Brain pericyte (primary cell): ENCODE measurements around the gene CTTNBP2NL.
A peak's percentile ranks its signal among the peaks of the same experiment; 100 is the strongest.

ENCODE experiments used
- DNase-seq: peaks from one replicate; pipeline ENCODE4 v3.0.0-alpha.2; 2012; ENCODE audit warnings: low read depth, low spot score

The CTTNBP2NL gene, protein sequence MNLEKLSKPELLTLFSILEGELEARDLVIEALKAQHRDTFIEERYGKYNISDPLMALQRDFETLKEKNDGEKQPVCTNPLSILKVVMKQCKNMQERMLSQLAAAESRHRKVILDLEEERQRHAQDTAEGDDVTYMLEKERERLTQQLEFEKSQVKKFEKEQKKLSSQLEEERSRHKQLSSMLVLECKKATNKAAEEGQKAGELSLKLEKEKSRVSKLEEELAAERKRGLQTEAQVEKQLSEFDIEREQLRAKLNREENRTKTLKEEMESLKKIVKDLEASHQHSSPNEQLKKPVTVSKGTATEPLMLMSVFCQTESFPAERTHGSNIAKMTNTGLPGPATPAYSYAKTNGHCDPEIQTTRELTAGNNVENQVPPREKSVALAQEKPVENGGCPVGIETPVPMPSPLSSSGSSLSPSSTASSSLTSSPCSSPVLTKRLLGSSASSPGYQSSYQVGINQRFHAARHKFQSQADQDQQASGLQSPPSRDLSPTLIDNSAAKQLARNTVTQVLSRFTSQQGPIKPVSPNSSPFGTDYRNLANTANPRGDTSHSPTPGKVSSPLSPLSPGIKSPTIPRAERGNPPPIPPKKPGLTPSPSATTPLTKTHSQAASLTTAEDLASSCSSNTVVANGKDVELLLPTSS

DNA sequence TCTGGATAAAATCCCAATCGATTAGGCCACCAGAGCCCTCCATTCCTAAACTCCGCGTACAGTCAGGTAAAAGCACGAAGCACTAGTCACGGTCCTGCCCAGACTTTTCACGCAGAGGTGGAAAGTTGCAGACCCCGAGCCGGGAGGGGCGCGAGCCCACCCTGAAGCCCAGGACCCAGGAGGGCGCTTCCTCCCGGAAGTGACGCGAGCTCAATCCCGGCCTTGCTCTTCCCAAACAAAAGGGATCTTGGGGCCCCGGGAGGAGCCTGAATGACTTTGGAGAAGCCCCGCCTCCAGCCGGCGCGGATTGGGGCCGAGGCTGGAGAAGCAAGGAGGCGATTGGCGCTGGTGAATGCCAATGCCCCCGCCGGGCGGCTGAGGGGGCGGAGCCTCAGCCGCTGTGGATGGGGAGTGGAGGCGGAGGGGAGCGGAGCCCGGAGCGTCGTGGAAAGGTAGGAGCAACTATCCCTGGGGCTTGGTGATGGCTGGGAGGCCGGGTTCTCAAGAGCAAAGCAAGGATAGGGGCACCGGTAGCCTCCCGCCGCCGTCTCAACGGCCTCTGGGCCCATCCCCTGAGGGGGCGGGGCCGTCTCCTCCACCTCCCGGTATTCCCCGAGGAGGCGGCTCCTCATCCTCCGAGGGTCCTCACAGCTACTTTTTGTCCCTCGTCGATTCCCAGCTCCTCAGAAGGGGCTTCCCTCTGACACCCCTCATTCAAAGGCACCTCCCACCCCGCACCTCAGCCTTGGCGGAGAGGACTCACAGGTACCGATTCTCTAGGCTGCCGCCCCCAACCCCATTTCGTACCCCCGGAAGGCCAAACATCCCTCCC, at the start of gene CTTNBP2NL:
CTTNBP2NL (plus strand) TSS at position 394 of the 832 bp plus-strand sequence. CDS start 19,952 bp downstream, outside the sequence.
- DNase-seq: peak; percentile 79

DNA sequence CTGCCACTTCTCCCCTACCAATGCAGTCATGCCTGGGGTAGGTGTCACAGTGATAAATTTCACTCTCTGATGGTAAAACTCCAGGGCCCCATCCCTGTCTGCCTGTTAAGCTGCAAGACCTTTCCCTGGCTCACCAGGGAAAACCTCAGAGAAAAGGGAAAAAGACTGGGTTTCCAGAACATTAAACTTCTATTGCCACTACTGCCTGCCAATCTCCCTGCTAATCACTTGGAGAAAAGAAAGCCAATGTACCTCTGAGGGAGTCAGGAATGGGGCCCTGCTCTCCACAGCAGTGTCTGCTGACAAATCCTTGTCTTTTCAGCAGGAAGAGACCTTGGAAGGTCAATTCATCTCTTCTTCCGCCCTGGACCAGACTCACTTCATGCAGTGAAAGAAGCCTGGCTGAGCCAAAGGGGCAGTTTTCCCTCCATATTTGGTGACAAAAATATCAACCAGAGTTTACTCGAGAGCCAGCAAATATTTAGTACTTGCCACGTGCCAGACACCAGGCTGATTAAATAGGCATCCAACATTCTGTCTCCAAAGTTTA, 49.1 kb upstream of the CTTNBP2NL start:
- DNase-seq: no peak

DNA sequence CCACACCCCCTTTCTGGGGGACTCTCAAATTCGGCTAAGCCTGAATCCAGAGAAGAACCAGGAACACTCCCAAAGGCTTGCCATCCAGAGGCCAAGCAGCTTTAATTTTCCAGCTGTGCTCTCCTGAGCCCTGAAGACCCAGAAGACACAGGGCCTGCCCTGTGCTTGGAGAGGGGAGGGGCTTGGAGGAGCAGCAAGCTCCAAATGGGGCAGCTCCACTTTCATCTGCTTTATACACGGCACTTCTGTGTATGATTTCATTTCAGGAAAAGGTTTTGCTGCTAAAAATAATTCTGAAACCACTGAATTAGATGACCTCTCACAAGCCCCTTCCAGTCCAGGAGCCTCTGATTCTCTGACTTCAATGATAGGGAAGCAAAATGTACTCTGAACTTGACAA, 39.2 kb upstream of the CTTNBP2NL start:
- no peak for DNase-seq

- no peak for DNase-seq
Observed at GRCh38 chr1:112357467-112357866, 38.5 kb upstream of the CTTNBP2NL start.

DNA sequence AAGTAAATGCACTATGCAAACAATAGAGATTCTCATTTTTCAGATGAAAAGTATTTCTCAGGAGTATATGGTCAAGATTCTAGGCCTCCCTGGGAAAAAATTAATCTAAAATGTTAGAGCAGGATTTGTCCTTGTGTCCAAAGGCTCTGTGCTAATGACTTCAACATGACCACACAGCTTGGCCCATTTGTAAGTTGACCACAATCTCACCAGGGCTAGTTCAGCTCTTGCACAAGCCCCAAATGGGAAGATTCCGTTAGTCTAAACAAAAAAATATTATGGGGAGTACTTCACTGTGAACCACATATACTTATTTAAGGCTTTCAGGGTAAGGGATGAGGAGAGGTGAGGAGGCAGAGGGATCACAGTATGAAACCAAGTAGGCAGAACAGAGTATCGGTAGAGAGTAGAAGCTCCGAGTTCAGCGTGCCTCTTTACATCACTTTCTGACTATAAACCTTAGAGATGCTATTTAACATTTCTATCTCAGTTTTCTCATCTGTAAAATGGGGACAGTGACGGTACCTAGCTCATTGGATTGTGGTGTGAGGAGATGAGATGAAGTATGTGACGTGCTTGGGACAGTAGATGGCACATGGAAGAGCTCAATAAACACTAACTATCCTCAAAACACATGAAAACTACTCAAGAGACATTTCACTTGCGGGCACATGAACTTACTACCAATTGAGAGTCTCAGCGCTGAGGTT, 37.8 kb upstream of the CTTNBP2NL start:
- no peak for DNase-seq

DNA sequence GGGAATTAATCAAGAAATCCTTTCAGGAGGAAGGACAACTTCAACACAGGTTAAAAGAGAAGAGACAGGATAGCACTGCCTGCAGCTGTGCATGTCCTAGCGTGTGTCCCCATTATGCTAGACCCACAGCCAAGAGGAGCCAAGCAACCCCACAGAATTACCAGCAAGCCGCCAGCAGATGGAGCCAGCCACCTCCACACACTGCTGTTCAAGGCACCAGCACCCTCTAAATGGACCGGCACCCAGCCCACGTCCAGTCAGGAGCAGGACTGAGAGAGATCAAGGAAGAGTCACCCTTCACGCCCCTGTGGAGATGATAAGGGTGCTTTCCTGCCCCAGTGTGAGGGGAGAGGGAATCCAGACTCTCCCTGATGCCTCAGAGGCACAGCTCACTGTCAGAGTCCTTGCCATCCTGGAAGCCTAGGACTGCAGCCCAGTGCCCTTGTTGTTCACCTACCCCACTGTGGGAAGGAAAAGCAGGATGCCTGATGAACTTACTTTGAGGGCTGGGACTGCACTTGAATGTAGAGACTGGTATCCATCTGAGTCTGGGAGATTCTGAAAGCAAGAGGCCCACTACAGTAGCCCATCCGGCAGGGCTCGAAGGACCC, 37.1 kb upstream of the CTTNBP2NL start:
- DNase-seq: peak; percentile 5

DNA sequence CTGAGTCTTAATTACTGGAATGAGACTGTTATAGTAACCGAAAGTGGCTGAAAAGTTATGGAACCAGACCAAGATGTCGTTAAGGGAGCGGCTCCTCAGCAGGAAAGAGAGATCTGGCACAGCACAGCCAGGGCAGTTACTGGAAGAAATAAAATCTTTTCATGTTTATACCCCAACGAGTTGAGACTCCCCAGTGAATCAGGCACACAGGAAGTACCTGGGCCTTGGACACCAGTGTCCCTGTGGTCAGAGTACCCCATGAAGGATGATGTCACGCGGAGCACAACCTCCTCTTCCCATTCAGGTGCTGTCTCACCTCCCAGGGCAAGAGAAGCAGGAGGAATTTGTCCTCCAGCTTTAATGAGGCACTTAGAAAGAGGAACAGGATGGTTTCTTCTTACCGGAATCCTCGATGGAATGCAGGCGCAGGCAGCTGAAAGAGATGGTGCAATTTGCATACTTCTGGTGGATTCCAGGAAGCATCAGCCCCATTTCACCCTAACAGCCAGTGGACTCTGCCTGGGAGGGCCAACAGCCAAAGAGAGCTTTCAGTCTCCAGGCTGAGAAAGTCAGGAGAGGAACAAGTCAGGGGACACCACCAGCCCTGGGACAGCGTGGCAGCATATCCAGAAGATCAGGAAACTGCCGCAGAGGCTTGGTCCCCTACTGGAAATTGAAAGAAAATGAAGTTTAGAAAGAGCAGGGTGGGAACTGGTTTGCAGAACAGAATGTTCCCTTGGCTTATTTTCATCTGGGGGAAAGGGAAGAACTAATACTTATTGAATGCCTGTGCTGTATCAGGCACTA, 35.9 kb upstream of the CTTNBP2NL start:
- no peak for DNase-seq

DNA sequence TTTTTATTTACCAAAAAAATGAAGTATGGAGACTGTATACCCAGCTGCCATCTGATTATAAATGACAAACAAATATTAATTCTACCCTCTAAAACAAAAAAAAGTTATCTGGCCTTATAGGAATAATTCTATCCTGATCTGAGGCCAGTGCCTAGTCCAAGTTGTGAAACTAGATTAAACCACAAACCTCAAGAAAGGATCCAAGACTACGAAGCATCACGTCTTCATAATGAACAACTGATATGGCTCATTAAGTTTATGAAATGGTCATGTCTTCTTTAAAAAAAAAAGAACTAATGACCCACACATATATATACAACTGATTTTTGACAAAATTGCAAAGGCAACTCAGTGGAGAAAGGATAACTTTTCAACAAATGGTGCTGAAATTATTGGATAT, 32.4 kb upstream of the CTTNBP2NL start:
- no peak for DNase-seq

- DNase-seq: no peak
Observed at GRCh38 chr1:112368198-112368597, 27.8 kb upstream of the CTTNBP2NL start.

DNA sequence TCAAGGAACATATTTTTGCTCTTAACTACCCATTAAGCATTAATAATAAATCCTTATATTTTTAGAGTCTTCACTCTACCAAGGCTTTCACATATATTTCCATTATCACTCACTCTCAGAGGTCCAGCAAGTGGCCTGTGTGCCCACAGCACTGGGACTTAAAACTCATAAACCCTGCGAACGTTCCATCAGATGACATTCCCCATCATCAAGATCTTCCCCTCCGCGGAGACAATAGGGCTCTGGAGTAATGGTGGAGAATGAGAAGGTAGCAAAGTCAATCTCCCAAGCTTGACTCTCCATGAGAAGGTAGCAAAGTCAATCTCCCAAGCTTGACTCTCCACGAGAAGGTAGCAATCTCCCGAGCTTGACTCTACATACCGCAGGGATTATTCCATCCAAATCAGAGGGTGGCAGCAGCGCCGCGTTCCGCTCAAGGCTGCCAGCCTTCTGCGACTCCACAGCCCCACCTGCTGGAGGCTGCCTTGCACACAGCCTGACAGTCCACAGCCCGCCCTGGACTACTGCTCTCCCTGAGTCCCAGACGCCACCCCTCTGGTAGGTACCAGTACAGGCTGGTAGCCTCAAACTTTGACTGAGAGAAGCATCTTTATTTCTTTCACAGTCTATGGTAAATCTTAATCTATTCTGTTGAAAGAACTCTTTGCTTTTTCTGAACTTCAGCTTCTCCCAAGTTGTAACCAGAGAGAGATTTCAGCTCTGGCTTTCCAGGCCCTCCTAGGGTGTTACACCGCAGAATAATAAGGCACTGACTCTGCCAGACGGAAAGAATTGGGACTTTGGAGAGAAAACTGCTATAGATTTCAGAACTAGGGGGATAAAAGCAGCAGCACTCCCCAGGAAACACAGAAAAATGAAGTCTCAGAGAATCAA, 26.4 kb upstream of the CTTNBP2NL start:
- DNase-seq: peak; percentile 50

DNA sequence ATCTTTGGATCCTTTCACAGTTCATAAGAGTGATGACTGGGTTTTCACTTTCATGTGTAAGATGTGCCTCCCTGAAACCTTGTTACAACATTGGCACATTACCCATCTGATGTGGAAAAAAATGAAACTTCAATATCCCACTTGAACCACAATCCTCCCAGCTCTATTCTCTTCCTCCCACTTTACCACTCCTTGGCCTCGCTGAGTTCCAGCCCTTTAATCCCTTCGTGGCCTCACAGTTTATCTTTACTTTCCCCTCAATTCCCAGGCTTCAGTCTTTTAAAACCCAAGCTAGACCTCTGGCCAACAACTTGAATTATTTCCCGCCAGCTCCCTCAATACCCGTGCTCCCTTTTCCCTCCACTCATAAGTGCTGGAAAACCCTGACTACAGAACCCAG, 25.0 kb upstream of the CTTNBP2NL start:
- DNase-seq: no peak

DNA sequence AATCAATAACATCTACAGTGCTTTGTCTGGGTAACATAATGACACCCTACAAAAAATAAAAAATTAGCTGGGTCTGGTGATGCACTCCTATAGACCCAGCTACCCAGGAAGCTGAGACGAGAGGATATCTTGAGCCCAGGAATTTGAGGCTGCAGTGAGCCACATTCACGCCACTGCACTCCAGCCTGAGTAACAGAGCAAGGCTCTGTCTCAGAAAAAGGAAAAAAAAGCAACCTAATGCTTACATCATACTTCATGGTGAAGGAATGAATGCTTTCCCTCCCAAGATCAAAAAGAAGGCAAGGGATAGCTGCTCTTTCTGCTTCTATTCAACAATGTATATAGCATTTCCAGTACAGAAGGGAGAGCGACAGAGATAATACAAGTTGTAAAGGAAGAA, 24.2 kb upstream of the CTTNBP2NL start:
- no peak for DNase-seq

DNA sequence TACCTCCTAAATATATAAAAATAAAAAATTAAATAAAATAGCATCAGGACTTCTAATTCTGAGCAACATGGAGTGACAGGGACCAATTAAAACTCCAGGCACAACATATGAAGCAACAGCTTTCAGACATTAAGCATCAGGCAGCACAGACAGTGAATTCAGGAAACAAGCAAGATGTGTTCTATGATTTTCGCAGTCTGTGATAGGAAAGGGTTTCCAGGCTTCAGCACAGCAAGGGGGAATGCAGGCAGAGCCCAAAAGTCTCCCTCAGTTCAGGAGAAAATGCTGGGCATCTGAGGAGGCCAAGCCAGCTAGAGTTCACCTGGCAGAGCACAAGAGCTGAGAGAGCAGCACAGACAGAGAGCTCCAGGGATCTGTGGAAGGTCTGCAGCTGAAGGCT, 22.2 kb upstream of the CTTNBP2NL start:
- no peak for DNase-seq

DNA sequence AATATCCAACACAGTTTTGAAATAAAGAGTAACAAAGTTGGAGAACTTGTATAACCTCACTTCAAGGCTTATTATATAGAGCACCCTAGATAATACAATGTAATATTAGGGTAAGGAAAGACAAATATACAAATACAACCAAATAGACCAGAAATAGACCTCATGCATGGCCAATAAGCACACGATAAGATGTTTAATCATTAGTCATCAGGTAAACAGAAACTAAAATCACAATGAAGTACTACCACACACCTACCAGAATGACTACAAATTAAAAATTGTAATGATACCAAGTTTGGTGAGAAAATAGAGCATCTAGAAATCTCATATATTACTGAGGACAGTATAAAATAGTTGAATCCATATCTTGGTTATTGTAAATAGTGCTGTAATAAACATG, 20.3 kb upstream of the CTTNBP2NL start:
- no peak for DNase-seq

DNA sequence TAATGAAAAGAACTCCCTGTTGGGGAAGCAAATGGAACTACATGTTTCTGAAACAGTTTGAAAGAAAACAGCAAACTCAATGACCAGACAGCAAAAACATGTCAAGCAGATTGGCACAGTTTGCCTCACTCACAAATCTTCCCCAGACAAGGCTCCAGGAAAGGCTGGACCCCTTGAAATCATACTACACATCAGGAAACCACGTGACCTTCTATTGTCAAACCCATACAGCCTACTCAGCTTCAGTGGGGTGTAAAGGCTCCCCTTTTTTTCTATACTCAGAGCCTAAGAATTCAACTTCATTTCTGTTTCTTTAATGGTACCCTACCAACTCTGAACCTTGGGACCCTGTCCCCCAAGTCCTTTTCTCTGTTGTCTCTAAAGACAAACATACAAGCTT, 15.7 kb upstream of the CTTNBP2NL start:
- DNase-seq: no peak

DNA sequence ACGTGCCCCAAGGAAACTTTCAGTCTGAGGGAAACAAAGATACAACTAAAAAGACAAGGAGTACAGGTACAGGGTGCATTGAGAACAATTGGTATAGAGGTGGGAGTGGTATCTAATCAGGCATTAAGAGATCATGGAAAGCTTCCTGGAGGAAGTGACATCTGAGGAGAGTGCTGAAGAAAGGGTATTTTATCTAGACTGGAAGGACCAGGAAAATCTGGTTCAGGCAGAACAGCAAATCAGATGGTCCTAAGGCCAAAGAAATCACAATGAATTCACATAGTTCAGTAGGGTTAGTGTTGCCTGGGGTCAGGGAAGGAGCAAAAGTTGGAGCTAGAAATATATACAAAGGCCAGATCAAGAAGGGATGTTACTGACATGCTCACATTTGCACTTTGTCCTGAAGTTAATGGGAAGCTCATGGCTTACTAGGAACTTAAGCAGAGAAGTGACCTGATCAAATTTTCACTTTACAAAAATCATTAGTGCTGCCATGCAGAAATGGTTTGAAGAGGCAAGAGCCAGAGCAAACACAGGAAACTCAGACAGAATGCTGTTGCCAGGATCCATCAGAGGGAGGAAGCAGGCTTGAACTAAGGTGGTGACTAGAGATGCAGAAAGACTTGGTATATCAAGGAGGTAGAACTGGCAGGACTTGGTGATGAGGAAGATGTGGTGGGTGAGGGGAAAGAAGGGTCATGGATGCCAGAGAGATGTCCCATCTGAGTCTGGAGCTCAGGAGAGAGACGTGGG, 14.5 kb upstream of the CTTNBP2NL start:
- DNase-seq: no peak

GRCh38 chr1:112383759-112384370, 12.1 kb upstream of the CTTNBP2NL start:
- DNase-seq: no peak
